Motor neuron (in vitro differentiated cells): Measurements from ENCODE around the gene VPS25. TPM values are rescaled to one million over a fixed set of nuclear protein-coding genes. Genes with fewer than 3 reads are reported as not detected.

Experiments used
- ATAC-seq, 8 experiments: fragments of 200-7000 bp; cut with Tn5 transposase; replicated peaks in 6 of 8; 2 replicates each; pipeline ENCODE4 v1.8.0; 2021; ENCODE audit warnings: mild to moderate bottlenecking in 8 of 8, moderate library complexity in 8 of 8
- H3K27ac ChIP-seq, 2 donors: fragments of 250-450 bp; sonication (Bioruptor Pico); 2 replicates each; pipeline ENCODE4 v1.9.0; 2021; ENCODE audit warnings: antibody characterized with exemption in 2 of 2, mild to moderate bottlenecking in 2 of 2, moderate library complexity in 1 of 2
- H3K4me1 ChIP-seq, 2 donors: fragments of 250-450 bp; sonication (Bioruptor Pico); replicated peaks in 1 of 2; 2 replicates each; pipeline ENCODE4 v1.6.1; 2021; ENCODE audit warnings: antibody characterized with exemption in 2 of 2, mild to moderate bottlenecking in 2 of 2, moderate library complexity in 1 of 2
- H3K4me3 ChIP-seq, 5 donors: fragments of 250-450 bp; sonication (Bioruptor Pico); 2 replicates each; pipeline ENCODE4 v1.9.0; 2021; ENCODE audit warnings: antibody characterized with exemption in 5 of 5, mild to moderate bottlenecking in 5 of 5, moderate library complexity in 4 of 5
- WGBS, 10 experiments: fragments of 450-650 bp; shearing (Covaris generic); methylation state at CpG; one replicate each; pipeline ENCODE4 v1.0.0; 2022; 5-methylcytosine and 5-hydroxymethylcytosine counted together
- in situ Hi-C, 9 experiments: fragments of 400-800 bp; cut with MboI; loops; one replicate each; pipeline ENCODE4 v1.15.0; 2021; ENCODE audit warnings: low sequenced_read_pairs in 9 of 9, low pct_unique_long_range_greater_than_20kb in 2 of 9; ENCODE audit not compliant: unreplicated experiment in 9 of 9
- total RNA-seq, 8 experiments: library from RNA; unstranded; fragments of 300-600 nt; gene quantifications; 2 replicates each; pipeline versions ENCODE4 v1.2.3 to v1.2.4, GENCODE V29; 2022

The VPS25 gene
- total RNA-seq, 8 experiments from 2014 or later = 57.1 to 110 (median 88.0) TPM

GRCh38 chr17:42809250-42809649 is 36.0 kb downstream of the VPS25 start:
- no peaks in the 10 kb centered on the region for H3K4me1 ChIP-seq
- WGBS, 10 experiments = 0 to 90% (median 77%) methylated on average over 1 to 3 of the region's 3 CpGs; no CpG with 5 or more reads in 1 of the 10 experiments
- H3K4me3 ChIP-seq = no peak overlapping the region
- peak in 2 of 8 experiments; percentile 27 to 42 for ATAC-seq
- H3K27ac ChIP-seq = no peak overlapping the region
- in situ Hi-C loops = no loop called here

GRCh38 chr17:42814633-42815399 is 41.6 kb downstream of the VPS25 start:
- Histone ChIP-seq H3K27ac (no peak overlapping the region), H3K4me3 (no peak overlapping the region), H3K4me1 (no peaks in the 10 kb centered on the region)
- 10 to 100% (median 88%) methylated on average over 1 to 8 of the region's 8 CpGs for WGBS, 10 experiments
- peak in 1 of 8 experiments; percentile 43 for ATAC-seq
- in situ Hi-C loops = no loop called here

GRCh38 chr17:42817866-42818265 is 44.6 kb downstream of the VPS25 start:
- Histone ChIP-seq H3K27ac (no peak overlapping the region), H3K4me1 (peaks cover 1 to 4% of the 10 kb centered on the region in 2 donors), H3K4me3 (no peak overlapping the region)
- in situ Hi-C loops = no loop called here
- 40 to 80% (median 43%) methylated on average over 1 of the region's 1 CpG; no CpG with 5 or more reads in 7 of the 10 experiments for WGBS, 10 experiments
- ATAC-seq = no peak

- in situ Hi-C loops = no loop called here
- Histone ChIP-seq H3K4me3 (no peak overlapping the region), H3K27ac (no peak overlapping the region), H3K4me1 (peaks cover 6 to 9% of the 10 kb centered on the region in 2 donors)
- WGBS, 10 experiments = 50 to 100% (median 83%) methylated on average over 1 to 4 of the region's 5 CpGs; no CpG with 5 or more reads in 4 of the 10 experiments
- no peak for ATAC-seq
Observed at GRCh38 chr17:42818379-42818778, 45.1 kb downstream of the VPS25 start.

- Histone ChIP-seq H3K27ac (no peak overlapping the region), H3K4me3 (no peak overlapping the region), H3K4me1 (peaks cover 8 to 10% of the 10 kb centered on the region in 2 donors)
- peak in 3 of 8 experiments; percentile 3 to 17 (median 9) for ATAC-seq
- 0 to 29% (median 0%) methylated on average over 1 of the region's 2 CpGs; no CpG with 5 or more reads in 3 of the 10 experiments for WGBS, 10 experiments
- in situ Hi-C loops = no loop called here
Observed at GRCh38 chr17:42819939-42820535, 46.8 kb downstream of the VPS25 start.

- in situ Hi-C loops = no loop called here
- Histone ChIP-seq H3K4me1 (peaks cover 8 to 10% of the 10 kb centered on the region in 2 donors), H3K27ac (no peak overlapping the region), H3K4me3 (no peak overlapping the region)
- no peak for ATAC-seq
- 89 to 100% (median 100%) methylated on average over 1 to 3 of the region's 7 CpGs; no CpG with 5 or more reads in 6 of the 10 experiments for WGBS, 10 experiments
Observed at GRCh38 chr17:42821176-42821575, 47.9 kb downstream of the VPS25 start.

GRCh38 chr17:42827472-42827871 is 54.2 kb downstream of the VPS25 start:
- H3K4me3 ChIP-seq = no peak overlapping the region
- H3K4me1 ChIP-seq = peaks cover 12 to 14% of the 10 kb centered on the region in 2 donors
- ATAC-seq = no peak
- H3K27ac ChIP-seq = no peak overlapping the region
- in situ Hi-C loops = loop anchor here in 3 of 9 experiments (25.0 kb wide), 1 partner anchor 110 kb away; no protein-coding TSS in a partner anchor
- WGBS, 10 experiments = 20 to 88% (median 82%) methylated on average over 1 of the region's 1 CpG; no CpG with 5 or more reads in 1 of the 10 experiments

Other genes starting within 250 kb of the VPS25 start
- 10 to 100 TPM in 5 of 8 experiments, 1 to 10 TPM in 3; 6.3 to 55.8 (median 18.5) TPM for gene NAGLU, start 237.2 kb upstream of the VPS25 start, total RNA-seq
- gene HSD17B1, start 220.5 kb upstream of the VPS25 start, total RNA-seq = 1 to 10 TPM; 1.7 to 6.3 (median 5.4) TPM
- 10 to 100 TPM; 20.8 to 82.7 (median 30.8) TPM for gene COASY, start 211.3 kb upstream of the VPS25 start, total RNA-seq
- 10 to 100 TPM; 17.3 to 48.0 (median 25.6) TPM for gene MLX, start 206.3 kb upstream of the VPS25 start, total RNA-seq
- gene PSMC3IP, start 195.7 kb upstream of the VPS25 start, total RNA-seq = 10 to 100 TPM in 7 of 8 experiments, 1 to 10 TPM in 1; 1.5 to 24.7 (median 12.1) TPM
- 10 to 100 TPM; 27.1 to 40.2 (median 32.8) TPM for gene RETREG3, start 164.1 kb upstream of the VPS25 start, total RNA-seq
- 10 to 100 TPM; 24.7 to 67.7 (median 39.3) TPM for gene TUBG1, start 163.8 kb upstream of the VPS25 start, total RNA-seq
- gene TUBG2, start 114.2 kb upstream of the VPS25 start, total RNA-seq = 10 to 100 TPM in 7 of 8 experiments, 1 to 10 TPM in 1; 7.1 to 26.7 (median 16.0) TPM
- 10 to 100 TPM; 10.1 to 24.2 (median 20.6) TPM for gene PLEKHH3, start 96.5 kb upstream of the VPS25 start, total RNA-seq
- 1 to 10 TPM in 5 of 8 experiments, under 1 TPM in 3; 0.41 to 6.4 (median 1.6) TPM for gene CCR10, start 91.6 kb upstream of the VPS25 start, total RNA-seq
- 10 to 100 TPM in 5 of 8 experiments, 1 to 10 TPM in 3; 2.4 to 33.9 (median 14.1) TPM for gene CNTNAP1, start 90.9 kb upstream of the VPS25 start, total RNA-seq
- gene EZH1, start 28.4 kb upstream of the VPS25 start, total RNA-seq = 10 to 100 TPM; 13.8 to 44.5 (median 27.8) TPM
- gene RAMP2, start 12.2 kb upstream of the VPS25 start, total RNA-seq = 10 to 100 TPM in 1 of 8 experiments, 1 to 10 TPM in 6, under 1 TPM in 1; 0.90 to 34.2 (median 4.1) TPM
- 1 to 10 TPM in 1 of 8 experiments, under 1 TPM in 7; 0.11 to 1.2 (median 0.57) TPM for gene WNK4, start 7.2 kb downstream of the VPS25 start, total RNA-seq
- gene COA3, start 25.3 kb downstream of the VPS25 start, total RNA-seq = 100 to 1,000 TPM in 2 of 8 experiments, 10 to 100 TPM in 6; 58.7 to 114 (median 72.5) TPM
- 1 to 10 TPM in 2 of 8 experiments, under 1 TPM in 6; 0.58 to 3.8 (median 0.81) TPM for gene CNTD1, start 25.4 kb downstream of the VPS25 start, total RNA-seq
- gene BECN1, start 50.8 kb downstream of the VPS25 start, total RNA-seq = 100 to 1,000 TPM in 2 of 8 experiments, 10 to 100 TPM in 6; 34.6 to 113 (median 55.9) TPM
- 100 to 1,000 TPM in 3 of 8 experiments, 10 to 100 TPM in 5; 31.7 to 169 (median 69.6) TPM for gene PSME3, start 59.9 kb downstream of the VPS25 start, total RNA-seq
- 1 to 10 TPM; 1.3 to 2.6 (median 2.1) TPM for gene AOC2, start 71.1 kb downstream of the VPS25 start, total RNA-seq
- gene AOC3, start 77.8 kb downstream of the VPS25 start, total RNA-seq = 1 to 10 TPM in 4 of 8 experiments, under 1 TPM in 4; 0.41 to 3.7 (median 0.81) TPM
- under 1 TPM in 5 of 8 experiments, not detected in 3; 0.21 to 0.70 (median 0.47) TPM for gene G6PC1, start 127.3 kb downstream of the VPS25 start, total RNA-seq
- 10 to 100 TPM; 47.2 to 77.9 (median 59.3) TPM for gene AARSD1, start 191.0 kb downstream of the VPS25 start, total RNA-seq
- gene PTGES3L, start 206.6 kb downstream of the VPS25 start, total RNA-seq = 1 to 10 TPM in 7 of 8 experiments, under 1 TPM in 1; 0.76 to 3.6 (median 2.0) TPM
- gene RUNDC1, start 207.1 kb downstream of the VPS25 start, total RNA-seq = 10 to 100 TPM; 11.8 to 14.8 (median 13.5) TPM
- 1,000 to 10,000 TPM; 1,328 to 3,262 (median 2,235) TPM for gene RPL27, start 225.0 kb downstream of the VPS25 start, total RNA-seq
- 10 to 100 TPM in 4 of 8 experiments, 1 to 10 TPM in 1, under 1 TPM in 2, not detected in 1; 0.76 to 57.9 (median 10.7) TPM for gene IFI35, start 233.3 kb downstream of the VPS25 start, total RNA-seq
- 100 to 1,000 TPM in 7 of 8 experiments, 10 to 100 TPM in 1; 42.9 to 426 (median 125) TPM for gene VAT1, start 248.9 kb downstream of the VPS25 start, total RNA-seq